ENCODE measurements around the gene DCLRE1A.
A peak's percentile ranks its signal among the peaks of the same experiment; 100 is the strongest.

The DCLRE1A gene

GRCh38 chr10:113859261-113859660 lies 5.4 kb upstream of the DCLRE1A start:
- Histone ChIP-seq H3K14ac (ENCODE audit: low read length in 2 of 2) (no peak overlapping the region), H2AFZ (ENCODE audit: low read depth, low read length) (no peak overlapping the region), H2AK5ac (ENCODE audit: low read length, severe bottlenecking) (no peak overlapping the region), H2BK15ac (ENCODE audit: low read depth, poor library complexity, severe bottlenecking) (no peak overlapping the region), H3K4me2 (ENCODE audit: low read length, poor library complexity, severe bottlenecking) (no peak overlapping the region), H3K36me3 (ENCODE audit: control insufficient read depth in 1 of 2, insufficient read depth in 2 of 2, low read depth in 1 of 2, low read length in 2 of 2) (peaks cover 0 to 37% of the 10 kb centered on the region in 2 experiments), H4K8ac (ENCODE audit: low read length) (no peak overlapping the region), H3K4me1 (ENCODE audit: control insufficient read depth, insufficient read depth, low read depth, low read length) (peaks cover 3% of the 10 kb centered on the region), H2BK120ac (ENCODE audit: low read depth, low read length) (no peak overlapping the region), H3K4ac (ENCODE audit: low read depth in 1 of 2, low read length in 2 of 2) (no peak overlapping the region), H3K9ac (ENCODE audit: low read length) (no peak overlapping the region), H3K4me3 (ENCODE audit: insufficient read depth in 1 of 2, low read depth in 1 of 2, low read length in 2 of 2) (no peak overlapping the region), H3K23ac (ENCODE audit: low read length in 2 of 2) (no peak overlapping the region), H3K27ac (ENCODE audit: low read length, poor library complexity, severe bottlenecking) (no peak overlapping the region), H3K79me1 (replicated peaks; ENCODE audit: low read length, poor library complexity, severe bottlenecking) (peaks cover 11% of the 10 kb centered on the region), H4K91ac (ENCODE audit: low read length) (no peak overlapping the region), H2BK12ac (ENCODE audit: low read length in 2 of 2) (no peak overlapping the region), H3K9me3 (ENCODE audit: control insufficient read depth, low read length) (no peaks in the 10 kb centered on the region), H2BK5ac (ENCODE audit: low read depth, low read length, poor library complexity, severe bottlenecking) (no peak overlapping the region), H3K18ac (ENCODE audit: low read depth in 1 of 2, low read length in 2 of 2) (no peak overlapping the region), H3K27me3 (ENCODE audit: control insufficient read depth in 1 of 2, insufficient read depth in 1 of 2, low read length in 2 of 2) (no peaks in the 10 kb centered on the region)
- DNase-seq: no peak
- WGBS: 97% methylated on average over 2 of the region's 2 CpGs

DNA sequence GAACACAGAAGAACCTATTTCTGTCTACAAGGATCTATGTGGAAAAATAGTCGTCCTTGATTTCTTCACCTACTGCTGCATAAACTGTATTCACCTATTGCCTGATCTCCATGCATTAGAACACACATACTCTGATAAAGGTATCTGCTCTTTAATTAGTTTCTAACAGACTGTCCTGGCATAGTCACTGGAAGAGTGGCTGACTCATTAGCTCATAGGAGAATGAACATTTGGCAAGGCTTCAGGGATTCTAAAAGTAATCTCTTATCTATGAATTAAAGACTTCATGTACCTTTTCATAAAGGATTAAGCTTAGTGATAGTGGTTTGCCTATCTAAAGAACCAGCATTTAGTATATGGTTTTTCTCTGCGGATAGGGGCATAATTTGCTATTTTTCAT lies 4.7 kb upstream of the DCLRE1A start:
- 62% methylated on average over 1 of the region's 2 CpGs for WGBS
- Histone ChIP-seq H3K4me3 (ENCODE audit: insufficient read depth in 1 of 2, low read depth in 1 of 2, low read length in 2 of 2) (no peak overlapping the region), H3K18ac (ENCODE audit: low read depth in 1 of 2, low read length in 2 of 2) (no peak overlapping the region), H4K8ac (ENCODE audit: low read length) (no peak overlapping the region), H2AFZ (ENCODE audit: low read depth, low read length) (no peak overlapping the region), H2AK5ac (ENCODE audit: low read length, severe bottlenecking) (no peak overlapping the region), H3K4me2 (ENCODE audit: low read length, poor library complexity, severe bottlenecking) (no peak overlapping the region), H3K9me3 (ENCODE audit: control insufficient read depth, low read length) (no peaks in the 10 kb centered on the region), H3K9ac (ENCODE audit: low read length) (no peak overlapping the region), H3K14ac (ENCODE audit: low read length in 2 of 2) (no peak overlapping the region), H3K79me1 (replicated peaks; ENCODE audit: low read length, poor library complexity, severe bottlenecking) (peaks cover 13% of the 10 kb centered on the region), H3K27ac (ENCODE audit: low read length, poor library complexity, severe bottlenecking) (no peak overlapping the region), H3K23ac (ENCODE audit: low read length in 2 of 2) (no peak overlapping the region), H4K91ac (ENCODE audit: low read length) (no peak overlapping the region), H2BK15ac (ENCODE audit: low read depth, poor library complexity, severe bottlenecking) (no peak overlapping the region), H3K4me1 (ENCODE audit: control insufficient read depth, insufficient read depth, low read depth, low read length) (peaks cover 6% of the 10 kb centered on the region), H3K27me3 (ENCODE audit: control insufficient read depth in 1 of 2, insufficient read depth in 1 of 2, low read length in 2 of 2) (no peaks in the 10 kb centered on the region), H2BK120ac (ENCODE audit: low read depth, low read length) (no peak overlapping the region), H2BK5ac (ENCODE audit: low read depth, low read length, poor library complexity, severe bottlenecking) (no peak overlapping the region), H3K36me3 (ENCODE audit: control insufficient read depth in 1 of 2, insufficient read depth in 2 of 2, low read depth in 1 of 2, low read length in 2 of 2) (peaks cover 0 to 33% of the 10 kb centered on the region in 2 experiments), H2BK12ac (ENCODE audit: low read length in 2 of 2) (no peak overlapping the region), H3K4ac (ENCODE audit: low read depth in 1 of 2, low read length in 2 of 2) (no peak overlapping the region)
- peak; percentile 14 for DNase-seq

GRCh38 chr10:113857210-113857609 lies 3.3 kb upstream of the DCLRE1A start:
- H3K27ac ChIP-seq (ENCODE audit: low read length, poor library complexity, severe bottlenecking): no peak overlapping the region
- no peaks in the 10 kb centered on the region for H3K27me3 ChIP-seq (ENCODE audit: control insufficient read depth in 1 of 2, insufficient read depth in 1 of 2, low read length in 2 of 2)
- peaks cover 0 to 33% of the 10 kb centered on the region in 2 experiments for H3K36me3 ChIP-seq (ENCODE audit: control insufficient read depth in 1 of 2, insufficient read depth in 2 of 2, low read depth in 1 of 2, low read length in 2 of 2)
- H3K18ac ChIP-seq (ENCODE audit: low read depth in 1 of 2, low read length in 2 of 2): no peak overlapping the region
- H4K8ac ChIP-seq (ENCODE audit: low read length): no peak overlapping the region
- no peak overlapping the region for H2BK120ac ChIP-seq (ENCODE audit: low read depth, low read length)
- peak overlapping the region; percentile 95 for H3K9ac ChIP-seq (ENCODE audit: low read length)
- peaks cover 13% of the 10 kb centered on the region for H3K79me1 ChIP-seq (replicated peaks; ENCODE audit: low read length, poor library complexity, severe bottlenecking)
- H2BK12ac ChIP-seq (ENCODE audit: low read length in 2 of 2): no peak overlapping the region
- no peak overlapping the region for H2AK5ac ChIP-seq (ENCODE audit: low read length, severe bottlenecking)
- H3K23ac ChIP-seq (ENCODE audit: low read length in 2 of 2): no peak overlapping the region
- peaks cover 6% of the 10 kb centered on the region for H3K4me1 ChIP-seq (ENCODE audit: control insufficient read depth, insufficient read depth, low read depth, low read length)
- H2BK15ac ChIP-seq (ENCODE audit: low read depth, poor library complexity, severe bottlenecking): no peak overlapping the region
- H3K4ac ChIP-seq (ENCODE audit: low read depth in 1 of 2, low read length in 2 of 2): no peak overlapping the region
- no peak for DNase-seq
- no peak overlapping the region for H4K91ac ChIP-seq (ENCODE audit: low read length)
- no peak overlapping the region for H3K4me3 ChIP-seq (ENCODE audit: insufficient read depth in 1 of 2, low read depth in 1 of 2, low read length in 2 of 2)
- no peak overlapping the region for H3K4me2 ChIP-seq (ENCODE audit: low read length, poor library complexity, severe bottlenecking)
- H3K9me3 ChIP-seq (ENCODE audit: control insufficient read depth, low read length): no peaks in the 10 kb centered on the region
- no peak overlapping the region for H3K14ac ChIP-seq (ENCODE audit: low read length in 2 of 2)
- no peak overlapping the region for H2AFZ ChIP-seq (ENCODE audit: low read depth, low read length)
- H2BK5ac ChIP-seq (ENCODE audit: low read depth, low read length, poor library complexity, severe bottlenecking): no peak overlapping the region

GRCh38 chr10:113856563-113856962 lies 2.7 kb upstream of the DCLRE1A start:
- peak overlapping the region in 1 of 2 experiments; percentile 89 for H3K4me3 ChIP-seq (ENCODE audit: insufficient read depth in 1 of 2, low read depth in 1 of 2, low read length in 2 of 2)
- no peak overlapping the region for H4K8ac ChIP-seq (ENCODE audit: low read length)
- peaks cover 13% of the 10 kb centered on the region for H3K79me1 ChIP-seq (replicated peaks; ENCODE audit: low read length, poor library complexity, severe bottlenecking)
- peak overlapping the region; percentile 95 for H3K9ac ChIP-seq (ENCODE audit: low read length)
- H2BK5ac ChIP-seq (ENCODE audit: low read depth, low read length, poor library complexity, severe bottlenecking): no peak overlapping the region
- no peak overlapping the region for H3K4me2 ChIP-seq (ENCODE audit: low read length, poor library complexity, severe bottlenecking)
- no peak overlapping the region for H2AFZ ChIP-seq (ENCODE audit: low read depth, low read length)
- H2BK120ac ChIP-seq (ENCODE audit: low read depth, low read length): no peak overlapping the region
- no peak overlapping the region for H2BK12ac ChIP-seq (ENCODE audit: low read length in 2 of 2)
- WGBS: no CpG with 5 or more reads among the region's 1 CpG
- H2BK15ac ChIP-seq (ENCODE audit: low read depth, poor library complexity, severe bottlenecking): no peak overlapping the region
- H3K14ac ChIP-seq (ENCODE audit: low read length in 2 of 2): no peak overlapping the region
- peaks cover 0 to 27% of the 10 kb centered on the region in 2 experiments for H3K36me3 ChIP-seq (ENCODE audit: control insufficient read depth in 1 of 2, insufficient read depth in 2 of 2, low read depth in 1 of 2, low read length in 2 of 2)
- H3K27ac ChIP-seq (ENCODE audit: low read length, poor library complexity, severe bottlenecking): no peak overlapping the region
- H2AK5ac ChIP-seq (ENCODE audit: low read length, severe bottlenecking): no peak overlapping the region
- no peak overlapping the region for H4K91ac ChIP-seq (ENCODE audit: low read length)
- DNase-seq: peak; percentile 17
- H3K23ac ChIP-seq (ENCODE audit: low read length in 2 of 2): no peak overlapping the region
- peaks cover 9% of the 10 kb centered on the region for H3K4me1 ChIP-seq (ENCODE audit: control insufficient read depth, insufficient read depth, low read depth, low read length)
- H3K18ac ChIP-seq (ENCODE audit: low read depth in 1 of 2, low read length in 2 of 2): no peak overlapping the region
- no peak overlapping the region for H3K4ac ChIP-seq (ENCODE audit: low read depth in 1 of 2, low read length in 2 of 2)
- H3K9me3 ChIP-seq (ENCODE audit: control insufficient read depth, low read length): no peaks in the 10 kb centered on the region
- H3K27me3 ChIP-seq (ENCODE audit: control insufficient read depth in 1 of 2, insufficient read depth in 1 of 2, low read length in 2 of 2): no peaks in the 10 kb centered on the region

All from mesenchymal stem cell (in vitro differentiated cells and primary cell).